Endometrium (tissue), 2 donors: ENCODE results near the gene RAPGEF4.

Experiments
- FAIRE-seq: peaks from 2 replicates; lab custom pipeline; 2012; peaks lifted over from hg19 to GRCh38; lab: Jason Lieb, UNC
- donor health status: control.
- donor health status: control.

RAPGEF4 gene

DNA sequence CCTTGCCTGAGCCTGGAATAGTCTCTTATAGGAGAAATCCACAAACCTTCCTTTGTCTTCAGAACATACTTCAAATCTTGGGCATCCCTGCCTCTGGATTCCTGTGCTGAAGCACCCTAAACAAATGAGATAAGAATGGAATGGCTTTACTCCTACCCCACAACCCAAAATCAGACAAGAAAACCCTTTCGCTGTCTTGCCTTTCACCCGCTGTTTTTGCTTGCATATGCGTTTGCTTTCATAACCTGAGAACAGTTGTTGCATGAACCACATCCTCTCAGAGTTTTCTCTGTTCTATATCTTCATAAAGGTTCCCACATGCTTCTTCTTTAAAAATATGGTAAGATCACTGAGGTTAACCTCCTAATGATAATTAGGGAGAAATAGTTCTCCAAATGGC, 207.9 kb downstream of the RAPGEF4 start:
- FAIRE-seq: no peak

GRCh38 chr2:172944022-172944793, 208.6 kb downstream of the RAPGEF4 start:
- no peak for FAIRE-seq

- no peak for FAIRE-seq
These were observed 209.3 kb downstream of the RAPGEF4 start for GRCh38 chr2:172944794-172945509.

- FAIRE-seq: no peak
These were observed 209.8 kb downstream of the RAPGEF4 start for GRCh38 chr2:172945510-172945850.

DNA sequence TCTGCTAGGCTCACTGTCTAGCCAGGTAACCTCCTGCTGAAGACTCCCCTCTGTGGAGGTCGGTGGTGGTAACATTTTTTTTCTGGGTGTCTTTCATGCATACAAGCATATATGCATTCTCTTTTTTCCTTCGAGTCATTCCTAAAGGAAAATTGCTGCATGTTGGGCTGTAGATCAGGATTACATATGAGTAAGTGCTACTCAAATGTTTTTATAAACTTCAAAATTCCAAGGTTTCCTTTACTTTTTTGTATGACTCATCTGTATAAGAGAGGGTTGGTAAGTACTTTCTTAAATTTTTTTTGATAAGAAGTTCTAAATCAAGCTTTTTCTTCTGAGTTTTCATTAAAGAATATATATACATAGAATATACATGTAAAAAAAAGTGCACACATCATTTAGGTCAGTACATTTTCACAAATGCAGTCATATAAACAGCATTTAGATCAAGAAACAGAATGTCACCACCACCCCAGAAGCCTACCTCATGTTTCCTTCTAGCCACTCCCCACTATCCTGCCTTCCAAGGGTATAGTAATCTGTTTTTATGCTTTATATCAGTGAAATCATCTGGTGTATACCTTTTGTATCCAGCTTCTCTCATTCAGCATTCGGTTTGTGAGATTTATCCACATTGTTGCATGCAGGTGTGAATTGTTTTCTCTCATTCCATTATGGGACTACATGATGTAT, 212.0 kb downstream of the RAPGEF4 start:
- FAIRE-seq: no peak

DNA sequence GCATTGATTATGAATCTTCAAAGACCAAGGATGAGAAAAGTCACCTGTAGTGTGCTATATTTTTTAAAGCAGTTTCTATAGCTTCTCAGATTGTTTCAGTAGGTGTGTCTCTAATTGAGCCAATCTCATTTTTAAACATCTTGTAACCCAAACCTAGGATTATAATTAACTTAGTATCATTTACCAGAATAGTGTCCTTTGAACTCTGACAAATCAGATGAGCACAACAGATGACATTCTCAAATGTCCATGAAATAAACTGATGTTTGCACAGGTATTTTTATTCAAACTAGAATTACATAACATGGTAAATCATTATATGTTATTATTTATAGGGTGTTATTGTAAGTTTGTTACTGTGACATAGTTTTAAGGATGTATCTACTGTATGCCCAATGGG, 213.9 kb downstream of the RAPGEF4 start:
- no peak for FAIRE-seq

- FAIRE-seq: no peak
These were observed 214.9 kb downstream of the RAPGEF4 start for GRCh38 chr2:172950565-172950964.

- no peak for FAIRE-seq
These were observed 215.9 kb downstream of the RAPGEF4 start for GRCh38 chr2:172951554-172951953.

GRCh38 chr2:172953411-172953810, 217.8 kb downstream of the RAPGEF4 start:
- no peak for FAIRE-seq

DNA sequence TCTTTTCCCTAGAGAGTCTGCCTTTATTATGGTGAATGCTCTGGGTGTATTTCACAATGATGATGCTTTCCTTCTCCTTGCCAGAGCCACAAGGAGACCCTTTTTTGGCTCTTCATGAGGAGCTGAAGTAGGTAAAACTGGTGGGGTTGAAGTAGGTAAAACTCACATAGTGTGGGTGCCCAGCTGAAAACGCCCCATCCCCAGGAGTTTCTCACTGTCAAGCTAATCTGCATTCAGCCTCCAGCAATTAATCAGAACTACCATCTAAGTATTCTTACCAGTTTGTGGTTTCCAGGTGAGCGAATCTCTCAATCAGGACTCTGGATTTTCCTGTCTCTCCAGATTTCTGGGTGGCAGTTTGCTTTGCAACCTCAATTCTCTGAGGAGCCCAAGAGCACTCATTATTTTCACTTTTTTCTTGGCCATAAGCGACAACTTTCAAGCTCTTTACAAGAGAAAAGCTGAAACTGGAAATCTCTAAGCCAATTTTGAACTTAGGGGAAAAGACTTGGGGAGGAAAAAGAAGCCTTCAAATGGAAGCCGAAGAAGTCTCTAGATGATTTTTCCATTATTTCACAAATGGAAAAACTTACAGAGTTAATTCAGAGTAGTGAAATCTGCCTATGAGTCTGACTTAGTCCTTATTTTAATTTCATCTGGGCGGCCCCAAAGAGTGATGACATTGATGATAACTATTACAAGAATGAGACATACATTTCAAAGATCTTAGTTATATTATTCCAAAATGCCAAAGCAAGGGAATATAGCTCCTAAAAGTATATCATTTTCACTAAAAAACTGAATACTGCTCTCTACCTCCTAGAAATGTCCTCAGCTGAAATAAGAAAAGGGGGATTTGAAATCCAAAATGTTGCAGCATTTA, 218.6 kb downstream of the RAPGEF4 start:
- FAIRE-seq: no peak

GRCh38 chr2:172955587-172955986, 219.9 kb downstream of the RAPGEF4 start:
- no peak for FAIRE-seq

DNA sequence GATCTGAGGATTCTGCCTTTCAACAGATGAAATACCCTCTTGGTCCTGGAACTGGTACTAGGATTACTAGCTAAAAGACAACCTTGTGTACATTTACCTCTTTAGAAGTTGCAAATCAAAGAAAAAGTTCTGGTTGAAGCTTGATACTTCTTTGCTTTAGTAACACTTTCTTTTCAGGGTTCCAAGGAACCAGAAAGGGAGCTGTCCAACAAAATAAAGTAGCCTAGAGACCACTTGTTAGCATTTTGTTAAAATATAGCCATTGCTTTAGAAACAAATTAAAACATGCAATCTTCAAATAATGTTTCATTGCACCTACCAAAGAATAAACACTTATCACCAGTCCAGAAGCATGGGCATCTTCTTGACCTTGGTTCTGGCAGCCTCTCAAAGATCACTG, 222.1 kb downstream of the RAPGEF4 start:
- FAIRE-seq: no peak

GRCh38 chr2:172962082-172962481, 226.4 kb downstream of the RAPGEF4 start:
- no peak for FAIRE-seq

- no peak for FAIRE-seq
These were observed 227.2 kb downstream of the RAPGEF4 start for GRCh38 chr2:172962824-172963223.

DNA sequence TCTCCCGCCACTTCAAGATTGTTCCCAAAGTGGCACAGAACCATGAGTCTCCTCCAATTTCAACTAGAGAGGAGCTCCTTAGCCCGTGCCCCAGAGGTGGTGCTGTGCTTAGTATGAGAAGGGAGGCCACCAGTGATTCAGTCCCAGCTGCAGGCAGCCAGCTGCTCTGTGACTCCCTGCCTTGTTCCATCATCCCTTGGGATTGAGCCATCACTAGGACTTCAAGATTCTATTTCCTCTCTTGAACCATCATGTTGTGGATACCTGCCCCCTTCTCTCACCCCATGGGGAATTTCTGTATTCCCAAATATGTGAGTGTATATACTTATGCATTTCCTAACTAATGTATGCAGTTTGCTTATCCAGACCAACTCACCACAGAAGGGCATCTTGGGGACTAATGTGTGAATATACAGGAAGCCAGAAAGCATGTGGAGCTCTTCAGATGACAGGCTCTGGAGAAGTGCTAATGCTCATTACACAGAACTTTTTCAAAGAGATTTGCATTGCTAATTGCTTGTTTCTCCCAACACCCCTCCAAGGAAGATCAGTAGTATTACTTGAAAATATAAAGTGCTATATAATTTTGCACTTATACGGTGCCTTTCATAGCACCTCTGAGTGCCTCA, 229.0 kb downstream of the RAPGEF4 start:
- no peak for FAIRE-seq

GRCh38 chr2:172965433-172966212, 230.0 kb downstream of the RAPGEF4 start:
- FAIRE-seq: no peak

DNA sequence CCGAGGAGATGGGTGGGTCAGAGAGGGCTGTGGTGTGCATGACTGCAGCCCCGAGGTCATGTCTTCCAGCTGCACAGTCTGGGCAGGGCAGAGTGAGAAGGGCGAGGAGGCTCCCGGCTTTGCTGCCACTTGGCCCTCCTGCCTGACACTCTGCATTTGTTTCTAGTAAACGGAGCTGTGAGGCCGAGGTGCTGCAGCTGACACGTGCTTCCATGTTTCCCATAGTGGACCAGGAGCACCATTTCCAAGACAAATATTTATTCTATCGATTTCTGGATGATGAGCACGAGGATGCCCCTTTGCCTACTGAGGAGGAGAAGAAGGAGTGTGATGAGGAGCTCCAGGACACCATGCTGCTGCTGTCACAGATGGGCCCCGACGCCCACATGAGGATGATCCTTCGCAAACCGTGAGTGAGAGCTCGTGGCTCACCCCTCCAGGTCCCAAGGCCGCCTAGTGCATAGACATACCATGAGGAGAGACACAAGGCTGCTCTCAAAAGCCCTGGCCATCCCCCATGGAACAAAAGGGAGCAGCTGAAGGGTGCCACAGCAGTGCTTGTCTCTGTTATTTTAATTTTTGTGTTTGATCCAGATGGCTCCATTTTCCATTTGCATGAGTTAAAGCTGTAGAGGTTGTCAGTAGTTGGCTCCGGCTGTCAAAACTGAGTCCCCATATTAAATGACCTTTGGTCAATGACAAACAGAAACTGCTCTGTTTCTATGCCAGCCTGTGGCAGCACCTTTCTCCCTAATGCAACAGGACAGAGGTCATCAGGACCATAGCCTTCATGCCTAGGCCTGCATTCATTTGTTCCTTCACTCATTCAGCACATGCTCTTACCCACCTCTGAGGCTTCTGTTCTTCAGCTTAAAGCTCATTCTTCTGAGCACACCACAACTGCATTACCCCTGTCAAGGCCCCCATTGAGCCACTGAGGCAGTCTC, 231.7 kb downstream of the RAPGEF4 start:
- FAIRE-seq: no peak

DNA sequence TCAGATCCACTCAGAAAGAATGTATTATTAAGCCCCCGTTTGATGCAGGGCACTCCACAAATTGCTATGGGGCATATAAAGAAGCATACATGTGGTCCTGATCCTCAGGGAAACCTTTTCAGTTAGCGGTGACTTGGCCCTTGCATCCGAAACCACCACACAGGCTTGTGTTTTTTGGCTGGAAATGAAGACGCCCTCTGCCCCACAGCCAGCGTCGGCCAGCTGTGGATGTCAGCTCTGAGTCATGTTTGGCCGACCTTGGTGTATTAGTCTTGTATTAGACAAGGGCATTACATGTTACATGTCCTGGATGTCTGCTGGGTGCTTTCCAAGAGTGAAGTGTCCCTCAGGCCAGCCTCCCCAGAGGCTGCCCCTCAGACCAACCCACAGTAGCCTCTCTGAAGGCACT, 232.4 kb downstream of the RAPGEF4 start:
- no peak for FAIRE-seq

- no peak for FAIRE-seq
These were observed 233.5 kb downstream of the RAPGEF4 start for GRCh38 chr2:172969166-172969565.

DNA sequence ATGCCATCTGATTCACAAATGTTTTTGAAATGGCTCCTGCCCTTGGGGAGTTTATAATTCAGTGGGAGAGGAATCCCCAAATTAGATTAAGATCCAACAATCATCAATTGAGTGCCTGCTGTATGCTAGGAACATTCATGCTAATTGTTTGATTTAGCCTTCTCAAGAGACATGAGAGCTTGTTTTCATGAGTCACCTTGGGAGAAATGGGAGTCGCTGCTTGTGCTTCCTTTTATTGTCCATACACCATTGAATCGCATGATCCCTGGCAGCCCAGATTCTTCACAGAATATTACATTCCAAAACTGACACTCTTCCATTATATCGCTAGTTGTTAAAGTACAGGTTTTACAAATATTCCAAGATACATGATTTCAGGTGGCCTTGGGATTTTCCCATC, 234.0 kb downstream of the RAPGEF4 start:
- no peak for FAIRE-seq
